Duodenal mucosa (tissue), 2 donors: ENCODE measurements around the gene DNAJC28.
A peak's percentile ranks its signal among the peaks of the same experiment; 100 is the strongest.
"Not testable (repeated sequence)": the region's sequence is repeated elsewhere in the genome, so short reads cannot be mapped to it uniquely, and the experiment has no call there.

Experiments used
- H3K27ac ChIP-seq: one replicate; pipeline ENCODE4 v1.7.0; 2013; ENCODE audit warnings: low read depth, low read length
- H3K27me3 ChIP-seq, 2 donors: one replicate each; pipeline ENCODE4 v1.7.0; 2013; ENCODE audit warnings: low read length in 2 of 2, control low read depth in 1 of 2; ENCODE audit not compliant: insufficient read depth in 2 of 2, control insufficient read depth in 1 of 2
- H3K36me3 ChIP-seq, 2 donors: one replicate each; pipeline ENCODE4 v1.7.0; 2013; ENCODE audit warnings: low read length in 2 of 2, control low read depth in 1 of 2; ENCODE audit not compliant: insufficient read depth in 2 of 2, control insufficient read depth in 1 of 2
- H3K4me1 ChIP-seq, 2 donors: one replicate each; pipeline ENCODE4 v1.7.0; 2013; ENCODE audit warnings: low read length in 2 of 2, control low read depth in 1 of 2; ENCODE audit not compliant: insufficient read depth in 2 of 2, control insufficient read depth in 1 of 2
- H3K4me3 ChIP-seq, 2 donors: one replicate each; pipeline ENCODE4 v1.7.0; 2013; ENCODE audit warnings: low read length in 2 of 2, low read depth in 1 of 2
- H3K9ac ChIP-seq, 2 donors: one replicate each; pipeline ENCODE4 v1.7.0; 2013; ENCODE audit warnings: low read length in 2 of 2, low read depth in 1 of 2
- H3K9me3 ChIP-seq, 2 donors: one replicate each; pipeline ENCODE4 v1.7.0; 2013; ENCODE audit warnings: low read length in 2 of 2, control low read depth in 1 of 2; ENCODE audit not compliant: control insufficient read depth in 1 of 2

DNAJC28 gene

GRCh38 chr21:33514229-33514628 is 22.7 kb upstream of the DNAJC28 start:
- Histone ChIP-seq H3K27ac (peak overlapping the region; percentile 7), H3K27me3 (no peaks in the 10 kb centered on the region), H3K9me3 (no peaks in the 10 kb centered on the region), H3K4me1 (no peaks in the 10 kb centered on the region), H3K4me3 (no peak overlapping the region), H3K36me3 (peaks cover 50 to 81% of the 10 kb centered on the region in 2 donors), H3K9ac (no peak overlapping the region)

DNA sequence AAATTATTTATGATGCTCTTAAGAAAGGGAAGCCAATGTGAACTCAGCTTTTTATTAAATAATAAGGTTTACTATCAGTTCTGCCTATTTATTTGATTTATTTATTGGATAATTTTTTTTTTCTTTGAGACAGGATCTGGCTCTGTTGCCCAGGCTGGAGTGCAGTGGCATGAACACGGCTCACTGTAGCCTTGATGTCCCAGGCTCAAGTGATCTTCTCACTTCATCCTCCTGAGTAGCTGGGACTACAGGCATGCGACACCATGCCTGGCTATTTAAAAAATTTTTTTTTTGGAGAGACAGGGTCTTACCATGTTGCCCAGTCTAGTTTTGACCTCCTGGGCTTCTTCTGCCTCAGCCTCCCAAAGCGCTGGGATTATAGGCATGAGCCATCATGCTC is 21.0 kb upstream of the DNAJC28 start:
- H3K9me3 ChIP-seq: no peaks in the 10 kb centered on the region
- no peak overlapping the region for H3K4me3 ChIP-seq
- H3K9ac ChIP-seq: no peak overlapping the region
- H3K27me3 ChIP-seq: no peaks in the 10 kb centered on the region
- H3K4me1 ChIP-seq: no peaks in the 10 kb centered on the region
- peaks cover 40 to 82% of the 10 kb centered on the region in 2 donors for H3K36me3 ChIP-seq
- H3K27ac ChIP-seq: no peak overlapping the region

DNA sequence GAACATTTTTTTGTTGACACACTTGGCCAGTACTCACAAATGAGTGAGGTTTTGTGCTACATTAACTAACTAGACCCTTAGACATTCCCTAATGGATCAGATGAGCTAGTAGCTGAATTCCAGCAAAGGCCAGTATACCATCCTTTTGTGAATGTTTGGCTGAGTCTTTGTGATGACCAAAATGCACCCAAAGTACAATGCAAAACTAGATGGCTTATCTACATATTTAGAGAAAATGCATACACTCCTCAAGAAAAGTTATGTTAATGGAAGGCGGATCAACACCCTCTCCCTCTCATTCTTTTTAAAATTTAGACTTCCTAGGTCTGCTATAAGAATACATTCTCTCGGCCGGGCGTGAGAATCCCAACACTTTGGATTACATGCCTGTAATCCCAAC is 20.1 kb upstream of the DNAJC28 start:
- H3K9ac ChIP-seq: no peak overlapping the region
- peaks cover 33 to 80% of the 10 kb centered on the region in 2 donors for H3K36me3 ChIP-seq
- no peaks in the 10 kb centered on the region for H3K9me3 ChIP-seq
- H3K27ac ChIP-seq: no peak overlapping the region
- no peak overlapping the region for H3K4me3 ChIP-seq
- no peaks in the 10 kb centered on the region for H3K27me3 ChIP-seq
- H3K4me1 ChIP-seq: no peaks in the 10 kb centered on the region

GRCh38 chr21:33510826-33511225 is 19.3 kb upstream of the DNAJC28 start:
- Histone ChIP-seq H3K4me1 (no peaks in the 10 kb centered on the region), H3K9me3 (no peaks in the 10 kb centered on the region), H3K4me3 (no peak overlapping the region), H3K9ac (no peak overlapping the region), H3K36me3 (peaks cover 28 to 79% of the 10 kb centered on the region in 2 donors), H3K27me3 (no peaks in the 10 kb centered on the region), H3K27ac (no peak overlapping the region)

- H3K27ac ChIP-seq, H3K4me1 ChIP-seq, H3K9ac ChIP-seq, H3K27me3 ChIP-seq, H3K4me3 ChIP-seq, H3K9me3 ChIP-seq: not testable (repeated sequence)
- H3K36me3 ChIP-seq: peaks cover 26 to 71% of the 10 kb centered on the region in 2 donors
Measured at GRCh38 chr21:33507003-33507402, 15.5 kb upstream of the DNAJC28 start.

DNA sequence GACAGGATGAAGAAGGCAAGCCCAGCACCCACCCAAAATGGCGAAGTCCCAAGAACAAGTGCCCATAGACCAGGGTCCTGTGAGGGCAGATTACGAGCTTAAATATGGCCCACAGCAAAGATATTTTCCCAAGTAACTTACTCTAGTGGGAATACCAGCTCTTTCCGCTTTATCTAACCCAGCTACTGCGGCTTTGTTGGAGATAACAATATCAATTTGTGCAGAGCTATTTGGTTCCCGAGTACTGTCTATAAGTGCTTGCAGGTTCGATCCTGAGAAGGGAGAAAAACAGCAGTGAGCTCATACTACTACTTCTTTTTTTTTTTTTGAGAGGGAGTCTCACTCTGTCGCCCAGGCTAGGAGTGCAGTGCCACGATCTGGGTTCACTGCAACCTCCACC is 14.3 kb upstream of the DNAJC28 start:
- Histone ChIP-seq H3K27me3 (no peaks in the 10 kb centered on the region), H3K27ac (no peak overlapping the region), H3K4me1 (no peaks in the 10 kb centered on the region), H3K36me3 (peaks cover 22 to 59% of the 10 kb centered on the region in 2 donors), H3K4me3 (no peak overlapping the region), H3K9ac (no peak overlapping the region), H3K9me3 (no peaks in the 10 kb centered on the region)

- Histone ChIP-seq H3K36me3 (no peaks in the 10 kb centered on the region), H3K4me3 (no peak overlapping the region), H3K9me3 (no peaks in the 10 kb centered on the region), H3K27me3 (no peaks in the 10 kb centered on the region), H3K9ac (no peak overlapping the region), H3K4me1 (peaks cover 0 to 3% of the 10 kb centered on the region in 2 donors), H3K27ac (no peak overlapping the region)
Measured at GRCh38 chr21:33496345-33496744, 4.8 kb upstream of the DNAJC28 start.

GRCh38 chr21:33495743-33496142 is 4.2 kb upstream of the DNAJC28 start:
- no peaks in the 10 kb centered on the region for H3K36me3 ChIP-seq

GRCh38 chr21:33493756-33494155 is 2.2 kb upstream of the DNAJC28 start:
- Histone ChIP-seq H3K27ac (no peak overlapping the region), H3K36me3 (no peaks in the 10 kb centered on the region), H3K4me1 (peaks cover 5 to 7% of the 10 kb centered on the region in 2 donors), H3K4me3 (no peak overlapping the region), H3K9me3 (no peaks in the 10 kb centered on the region), H3K9ac (no peak overlapping the region), H3K27me3 (no peaks in the 10 kb centered on the region)

More at GRCh38 chr21:33495743-33496142, 4.2 kb upstream of the DNAJC28 start:
- Histone ChIP-seq H3K9ac (no peak overlapping the region), H3K4me3 (no peak overlapping the region), H3K27me3 (no peaks in the 10 kb centered on the region), H3K27ac (no peak overlapping the region), H3K9me3 (no peaks in the 10 kb centered on the region), H3K4me1 (peaks cover 5 to 6% of the 10 kb centered on the region in 2 donors)

- Histone ChIP-seq H3K36me3 (no peaks in the 10 kb centered on the region), H3K4me3 (no peak overlapping the region)
Measured at GRCh38 chr21:33492571-33492970, 1.1 kb upstream of the DNAJC28 start.

DNA sequence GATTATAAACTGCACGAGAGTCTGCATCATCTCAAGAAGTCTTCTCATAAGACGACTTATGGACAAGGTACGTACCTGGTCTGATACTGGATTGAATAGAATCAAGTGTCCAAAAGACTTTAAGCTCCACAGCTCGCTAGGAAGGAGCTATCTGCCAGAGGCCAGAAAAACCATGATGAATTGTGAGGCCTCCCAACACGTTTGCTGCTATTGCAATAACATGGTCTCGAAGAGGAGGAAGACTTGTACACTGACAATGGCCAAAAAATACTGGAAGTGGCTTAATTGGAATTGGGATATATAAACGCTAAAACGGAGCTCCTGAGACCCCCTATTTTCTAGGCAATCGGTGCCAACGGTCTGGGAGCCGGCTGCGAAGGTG is 534 bp downstream of the DNAJC28 start:
- H3K4me1 ChIP-seq: peaks cover 5 to 7% of the 10 kb centered on the region in 2 donors
- peak overlapping the region; percentile 23 for H3K27ac ChIP-seq
- H3K9ac ChIP-seq: peak overlapping the region; percentile 64 to 92
- no peaks in the 10 kb centered on the region for H3K36me3 ChIP-seq
- H3K27me3 ChIP-seq: no peaks in the 10 kb centered on the region
- H3K9me3 ChIP-seq: no peaks in the 10 kb centered on the region
- peak overlapping the region; percentile 93 to 95 for H3K4me3 ChIP-seq

More at GRCh38 chr21:33492571-33492970, 1.1 kb upstream of the DNAJC28 start:
- H3K9me3 ChIP-seq: no peaks in the 10 kb centered on the region
- peaks cover 5 to 7% of the 10 kb centered on the region in 2 donors for H3K4me1 ChIP-seq
- H3K9ac ChIP-seq: no peak overlapping the region
- H3K27me3 ChIP-seq: no peaks in the 10 kb centered on the region
- no peak overlapping the region for H3K27ac ChIP-seq
